B cell (primary cell): ENCODE results near the gene SLCO4C1. TPM values are rescaled to one million over a fixed set of nuclear protein-coding genes. Genes with fewer than 3 reads are reported as not detected.

ENCODE experiments used
- ATAC-seq: fragments of 200-7000 bp; cut with Tn5 transposase; one replicate; pipeline ENCODE4 v1.10.0; 2021; ENCODE audit warnings: low read depth, mild to moderate bottlenecking, moderate number of reproducible peaks, moderate library complexity
- CTCF ChIA-PET: fragments of 350-600 bp; sonication (Branson Sonifier 250); formaldehyde crosslinking; loops from one replicate; lab custom pipeline; 2021; ENCODE audit warnings: antibody characterized with exemption, inconsistent platforms; lab: Charles Lee
- POLR2A ChIA-PET: fragments of 350-600 bp; sonication (Branson Sonifier 250); formaldehyde crosslinking; loops from one replicate; lab custom pipeline; 2021; ENCODE audit warnings: antibody characterized with exemption; lab: Charles Lee
- DNase-seq: peaks from one replicate; pipeline ENCODE4 v3.0.0; 2013
- H2AFZ ChIP-seq: 2 replicates; pipeline ENCODE4 v1.6.1; 2012; ENCODE audit warnings: mild to moderate bottlenecking, low read depth, low read length; ENCODE audit not compliant: insufficient read depth, poor library complexity, severe bottlenecking
- H3K27ac ChIP-seq, 2 donors: 1 replicate in 1 of 2; 2 replicates in 1 of 2; pipeline ENCODE4 v1.5.1; 2012 to 2013; ENCODE audit warnings: low read length in 2 of 2, mild to moderate bottlenecking in 2 of 2, moderate library complexity in 1 of 2
- H3K27me3 ChIP-seq, 4 experiments: fragments of 200-600 bp in 1 of 4; sonication (generic) in 1 of 4; replicated peaks in 1 of 4; 1 replicate in 2 of 4; 2 replicates in 2 of 4; pipeline versions ENCODE4 v1.6.1 to v1.7.0; 2013 to 2016; ENCODE audit warnings: low read length in 3 of 4, mild to moderate bottlenecking in 2 of 4, mixed read lengths in 1 of 4, moderate library complexity in 1 of 4; ENCODE audit not compliant: insufficient read depth in 4 of 4, control insufficient read depth in 3 of 4; ENCODE audit errors: control extremely low read depth in 1 of 4
- H3K36me3 ChIP-seq, 2 experiments: replicated peaks in 1 of 2; 1 replicate in 1 of 2; 2 replicates in 1 of 2; pipeline versions ENCODE4 v1.6.1 to v1.7.1; 2013; ENCODE audit warnings: low read length in 1 of 2; ENCODE audit not compliant: insufficient read depth in 2 of 2, control insufficient read depth in 1 of 2; ENCODE audit errors: control extremely low read depth in 1 of 2, extremely low read depth in 1 of 2
- H3K4me1 ChIP-seq, 2 donors: fragments of 200-600 bp in 1 of 2; sonication (generic) in 1 of 2; 1 replicate in 1 of 2; 2 replicates in 1 of 2; pipeline versions ENCODE4 v1.5.1 to v1.6.1; 2013 to 2017; ENCODE audit warnings: low read length in 2 of 2; ENCODE audit not compliant: control insufficient read depth in 2 of 2, insufficient read depth in 2 of 2
- H3K4me2 ChIP-seq: replicated peaks from 2 replicates; pipeline ENCODE3; 2012; ENCODE audit warnings: mild to moderate bottlenecking, low read depth, low read length; ENCODE audit not compliant: poor library complexity, severe bottlenecking
- H3K4me3 ChIP-seq, 5 experiments: fragments of 200-600 bp in 1 of 5; sonication (generic) in 1 of 5; 1 replicate in 3 of 5; 2 replicates in 2 of 5; pipeline versions ENCODE4 v1.5.1 to v1.7.0; 2011 to 2016; ENCODE audit warnings: low read length in 4 of 5, mild to moderate bottlenecking in 4 of 5, low read depth in 2 of 5, control low read depth in 1 of 5, moderate library complexity in 1 of 5; ENCODE audit not compliant: insufficient read depth in 1 of 5; ENCODE audit errors: control extremely low read depth in 1 of 5, extremely low read depth in 1 of 5
- H3K79me2 ChIP-seq: fragments of 200-600 bp; sonication (generic); one replicate; pipeline ENCODE4 v1.6.0; 2016; ENCODE audit warnings: low read length; ENCODE audit not compliant: control insufficient read depth, insufficient read depth
- H3K9ac ChIP-seq: fragments of 200-600 bp; sonication (generic); 2 replicates; pipeline ENCODE4 v1.6.1; 2017; ENCODE audit warnings: mild to moderate bottlenecking, low read length, moderate library complexity
- H3K9me3 ChIP-seq, 3 donors: one replicate each; pipeline versions ENCODE4 v1.6.1 to v1.7.1; 2013; ENCODE audit warnings: low read length in 2 of 3; ENCODE audit not compliant: control insufficient read depth in 2 of 3, insufficient read depth in 1 of 3; ENCODE audit errors: control extremely low read depth in 1 of 3
- H4K20me1 ChIP-seq: 2 replicates; pipeline ENCODE4 v1.6.0; 2012; ENCODE audit warnings: mild to moderate bottlenecking, low read length; ENCODE audit not compliant: insufficient read depth, control insufficient read depth, poor library complexity, severe bottlenecking
- H3K27ac Mint-ChIP-seq: one replicate; pipeline ENCODE4 v1.8.0; 2021; ENCODE audit warnings: mixed read lengths
- H3K27me3 Mint-ChIP-seq: one replicate; pipeline ENCODE4 v1.8.0; 2021; ENCODE audit warnings: mixed read lengths
- H3K4me1 Mint-ChIP-seq: one replicate; pipeline ENCODE4 v1.8.0; 2021; ENCODE audit warnings: mixed read lengths
- H3K4me3 Mint-ChIP-seq: one replicate; pipeline ENCODE4 v1.8.0; 2021; ENCODE audit warnings: mixed read lengths
- H3K9me3 Mint-ChIP-seq: one replicate; pipeline ENCODE4 v1.8.0; 2022; ENCODE audit warnings: mixed read lengths; ENCODE audit not compliant: insufficient read depth
- EZH2 ChIP-seq: IDR thresholded peaks from 2 replicates; pipeline ENCODE4 v1.6.1; 2012; ENCODE audit warnings: borderline replicate concordance, low read depth, mild to moderate bottlenecking, moderate library complexity, low read length; ENCODE audit not compliant: insufficient read depth, poor library complexity, severe bottlenecking
- WGBS: methylation state at CpG from one replicate; pipeline ENCODE4 v1.1.5; 2013; ENCODE audit warnings: missing lambda C conversion rate; ENCODE audit not compliant: insufficient coverage; 5-methylcytosine and 5-hydroxymethylcytosine counted together
- intact Hi-C: fragments of 100-400 bp; cut with micrococcal nuclease; formaldehyde crosslinking; loops from one replicate; pipeline ENCODE4 v1.10.0; 2022
- polyA plus RNA-seq: library from polyadenylated mRNA; depleted of rRNA; stranded (reverse); fragments of >200 nt; gene quantifications from 2 replicates; pipeline ENCODE4 v1.2.3, GENCODE V29; 2012
- total RNA-seq, 2 donors: library from RNA; stranded (reverse); fragments of 120-200 nt in 1 of 2; gene quantifications; 1 replicate in 1 of 2; 2 replicates in 1 of 2; pipeline versions ENCODE4 v1.2.3 to v1.2.4, GENCODE V29; 2013 to 2022
- TF ChIP-seq, protein P1 (sequence below): fragments of 200-600 bp; IDR thresholded peaks from one replicate; pipeline ENCODE4 v1.8.0; 2022; ENCODE audit warnings: antibody characterized with exemption, mild to moderate bottlenecking

The SLCO4C1 gene
- total and polyA plus RNA-seq, 2 donors (not counting 1 experiment from before 2014, with no cell fraction given), result 0.36 to 0.42 TPM

DNA sequence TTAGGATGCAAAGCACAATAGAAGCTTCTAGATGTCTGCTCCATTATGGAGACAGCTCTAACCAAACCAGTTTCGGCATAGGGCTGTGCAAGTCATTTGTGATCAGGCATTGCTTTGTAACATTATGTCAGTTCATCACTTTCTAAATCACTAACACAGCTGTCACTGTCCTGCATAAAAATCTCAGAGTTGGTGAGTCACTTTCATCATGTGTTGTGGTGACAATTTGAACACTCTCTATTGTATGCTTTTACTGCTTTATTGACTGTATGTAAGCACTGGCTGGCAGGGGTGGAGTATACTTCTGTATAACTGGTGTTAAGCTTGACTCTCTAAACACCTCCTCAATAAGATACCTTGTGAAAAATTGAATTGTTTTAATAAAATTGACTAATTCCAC, 77.9 kb downstream of the SLCO4C1 start:
- no peaks in the 10 kb centered on the region for H3K27me3 ChIP-seq
- H3K9me3 Mint-ChIP-seq, result peaks cover 2% of the 10 kb centered on the region

DNA sequence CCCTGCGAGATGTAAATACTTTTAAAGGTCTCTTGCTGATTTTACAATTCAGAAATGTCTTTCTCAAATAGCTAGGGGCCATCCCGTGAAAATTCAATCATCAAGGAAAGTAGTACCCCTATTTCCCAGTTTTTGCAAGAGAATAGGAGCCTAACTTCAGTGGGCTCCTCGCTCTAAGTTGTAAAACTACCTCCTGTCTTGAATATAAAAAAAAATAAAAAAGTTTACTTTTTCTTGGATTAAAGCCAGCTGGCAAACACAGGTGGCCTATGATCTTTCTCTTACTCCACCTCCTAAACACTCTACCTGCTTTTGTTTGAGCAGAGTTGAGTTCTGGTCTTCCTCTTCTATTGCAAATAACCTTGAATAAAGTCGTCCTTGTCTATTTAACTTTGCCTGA, 79.4 kb downstream of the SLCO4C1 start:
- POLR2A ChIA-PET, result no interaction called here
- H3K4me3 Mint-ChIP-seq, result no peak overlapping the region

More for the DNA sequence above, 77.9 kb downstream of the SLCO4C1 start:
- Mint-ChIP-seq H3K4me1 (no peaks in the 10 kb centered on the region), H3K4me3 (no peak overlapping the region), H3K27me3 (peaks cover 5% of the 10 kb centered on the region), H3K27ac (no peak overlapping the region)
- H3K9me3 ChIP-seq, result peaks cover 0 to 1% (median 0%) of the 10 kb centered on the region in 3 donors
- no peak overlapping the region for H3K4me2 ChIP-seq
- H2AFZ ChIP-seq, result no peak overlapping the region
- DNase-seq (no peak), ATAC-seq (no peak)
- H3K9ac ChIP-seq, result no peak overlapping the region
- H4K20me1 ChIP-seq, result no peaks in the 10 kb centered on the region
- H3K4me3 ChIP-seq, result no peak overlapping the region
- ChIA-PET POLR2A (no interaction called here), CTCF (no interaction called here)
- WGBS, result no CpG with 5 or more reads among the region's 1 CpG
- H3K4me1 ChIP-seq, result no peaks in the 10 kb centered on the region
- no peak overlapping the region for H3K27ac ChIP-seq
- H3K79me2 ChIP-seq, result no peaks in the 10 kb centered on the region
- H3K36me3 ChIP-seq, result no peaks in the 10 kb centered on the region
- intact Hi-C loops, result no loop called here
- TF ChIP-seq, protein P1, sequence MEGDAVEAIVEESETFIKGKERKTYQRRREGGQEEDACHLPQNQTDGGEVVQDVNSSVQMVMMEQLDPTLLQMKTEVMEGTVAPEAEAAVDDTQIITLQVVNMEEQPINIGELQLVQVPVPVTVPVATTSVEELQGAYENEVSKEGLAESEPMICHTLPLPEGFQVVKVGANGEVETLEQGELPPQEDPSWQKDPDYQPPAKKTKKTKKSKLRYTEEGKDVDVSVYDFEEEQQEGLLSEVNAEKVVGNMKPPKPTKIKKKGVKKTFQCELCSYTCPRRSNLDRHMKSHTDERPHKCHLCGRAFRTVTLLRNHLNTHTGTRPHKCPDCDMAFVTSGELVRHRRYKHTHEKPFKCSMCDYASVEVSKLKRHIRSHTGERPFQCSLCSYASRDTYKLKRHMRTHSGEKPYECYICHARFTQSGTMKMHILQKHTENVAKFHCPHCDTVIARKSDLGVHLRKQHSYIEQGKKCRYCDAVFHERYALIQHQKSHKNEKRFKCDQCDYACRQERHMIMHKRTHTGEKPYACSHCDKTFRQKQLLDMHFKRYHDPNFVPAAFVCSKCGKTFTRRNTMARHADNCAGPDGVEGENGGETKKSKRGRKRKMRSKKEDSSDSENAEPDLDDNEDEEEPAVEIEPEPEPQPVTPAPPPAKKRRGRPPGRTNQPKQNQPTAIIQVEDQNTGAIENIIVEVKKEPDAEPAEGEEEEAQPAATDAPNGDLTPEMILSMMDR, result no peak
- no peak for TF ChIP-seq EZH2

More for the DNA sequence above, 79.4 kb downstream of the SLCO4C1 start:
- peaks cover 0 to under 1% (median 0%) of the 10 kb centered on the region in 3 donors for H3K9me3 ChIP-seq
- H4K20me1 ChIP-seq, result no peaks in the 10 kb centered on the region
- no peak overlapping the region for H3K9ac ChIP-seq
- intact Hi-C loops, result no loop called here
- H2AFZ ChIP-seq, result no peak overlapping the region
- H3K4me2 ChIP-seq, result no peak overlapping the region
- no peak for DNase-seq
- CTCF ChIA-PET, result no interaction called here
- no peaks in the 10 kb centered on the region for H3K79me2 ChIP-seq
- peaks cover 2% of the 10 kb centered on the region for H3K9me3 Mint-ChIP-seq
- no peak for ATAC-seq
- WGBS, result 67% methylated on average over 1 of the region's 4 CpGs
- no peak overlapping the region for H3K4me3 ChIP-seq
- H3K27ac Mint-ChIP-seq, result no peak overlapping the region
- H3K36me3 ChIP-seq, result no peaks in the 10 kb centered on the region
- no peaks in the 10 kb centered on the region for H3K27me3 ChIP-seq
- H3K27me3 Mint-ChIP-seq, result peaks cover 5% of the 10 kb centered on the region
- H3K27ac ChIP-seq, result no peak overlapping the region
- H3K4me1 Mint-ChIP-seq, result no peaks in the 10 kb centered on the region
- TF ChIP-seq EZH2, result no peak
- TF ChIP-seq, protein P1, result no peak
- H3K4me1 ChIP-seq, result no peaks in the 10 kb centered on the region
